GM23248 (cell line): ENCODE measurements around the gene PPP1R36. TPM values are rescaled to one million over a fixed set of nuclear protein-coding genes. Genes with fewer than 3 reads are reported as not detected.

Experiments
- DNase-seq: peaks from one replicate; pipeline ENCODE4 v3.0.0-alpha.2; 2015
- H2AFZ ChIP-seq: fragments of 200-600 bp; sonication (generic); 2 replicates; pipeline ENCODE4 v1.6.1; 2016; ENCODE audit warnings: antibody characterized with exemption
- H3F3A ChIP-seq: fragments of 200-600 bp; sonication (generic); 2 replicates; pipeline ENCODE4 v1.6.1; 2016; ENCODE audit warnings: mild to moderate bottlenecking, antibody characterized with exemption, mixed run types; ENCODE audit not compliant: insufficient read depth
- H3K27ac ChIP-seq: fragments of 200-600 bp; sonication (generic); 2 replicates; pipeline ENCODE4 v1.5.1; 2016; ENCODE audit warnings: mild to moderate bottlenecking
- H3K27me3 ChIP-seq: fragments of 200-600 bp; sonication (generic); replicated peaks from 2 replicates; pipeline ENCODE4 v1.6.1; 2016; ENCODE audit warnings: mild to moderate bottlenecking; ENCODE audit not compliant: insufficient read depth
- H3K36me3 ChIP-seq: fragments of 200-600 bp; sonication (generic); 2 replicates; pipeline ENCODE4 v1.6.1; 2016; ENCODE audit warnings: low read depth, mild to moderate bottlenecking
- H3K4me1 ChIP-seq: fragments of 200-600 bp; sonication (generic); 2 replicates; pipeline ENCODE4 v1.6.1; 2016; ENCODE audit warnings: mild to moderate bottlenecking; ENCODE audit not compliant: insufficient read depth
- H3K4me2 ChIP-seq: fragments of 200-600 bp; sonication (generic); one replicate; pipeline ENCODE4 v1.6.1; 2016; ENCODE audit warnings: mild to moderate bottlenecking; ENCODE audit not compliant: unreplicated experiment
- H3K4me3 ChIP-seq: fragments of 200-600 bp; sonication (generic); 2 replicates; pipeline ENCODE4 v1.5.1; 2016; ENCODE audit warnings: mild to moderate bottlenecking
- H3K79me2 ChIP-seq: fragments of 200-600 bp; sonication (generic); 2 replicates; pipeline ENCODE4 v1.6.1; 2016; ENCODE audit warnings: mild to moderate bottlenecking; ENCODE audit not compliant: insufficient read depth
- H3K9ac ChIP-seq: fragments of 200-600 bp; sonication (generic); 2 replicates; pipeline ENCODE4 v1.6.1; 2016; ENCODE audit warnings: mild to moderate bottlenecking
- H3K9me2 ChIP-seq: fragments of 200-600 bp; sonication (generic); 2 replicates; pipeline ENCODE4 v1.6.1; 2016; ENCODE audit warnings: mixed run types, mild to moderate bottlenecking, moderate library complexity; ENCODE audit not compliant: insufficient read depth
- H3K9me3 ChIP-seq: fragments of 200-600 bp; sonication (generic); one replicate; pipeline ENCODE4 v1.6.1; 2017; ENCODE audit warnings: low read depth
- H4K20me1 ChIP-seq: fragments of 200-600 bp; sonication (generic); 2 replicates; pipeline ENCODE4 v1.6.0; 2016; ENCODE audit not compliant: insufficient read depth
- EZH2 ChIP-seq: fragments of 200-600 bp; sonication (generic); IDR thresholded peaks from 2 replicates; pipeline ENCODE4 v1.6.1; 2018; ENCODE audit warnings: antibody characterized with exemption, mild to moderate bottlenecking; ENCODE audit not compliant: insufficient read depth, poor library complexity, severe bottlenecking
- EZH2phosphoT487 ChIP-seq: fragments of 200-600 bp; sonication (generic); IDR thresholded peaks from 2 replicates; pipeline ENCODE4 v1.6.1; 2018; ENCODE audit warnings: antibody characterized with exemption, moderate library complexity, mild to moderate bottlenecking, low read depth; ENCODE audit not compliant: insufficient read depth
- WGBS, 2 experiments: methylation state at CpG; one replicate each; pipeline ENCODE4 v1.1.6; 2015 to 2017; ENCODE audit warnings: low lambda C conversion rate in 2 of 2, low coverage in 1 of 2; ENCODE audit errors: missing lambda C conversion rate in 2 of 2; 5-methylcytosine and 5-hydroxymethylcytosine counted together
- in situ Hi-C: fragments of 300-500 bp; cut with MboI; formaldehyde crosslinking; loops from 2 replicates; pipeline ENCODE4 v1.15.0; 2020
- polyA plus RNA-seq: library from polyadenylated mRNA; unstranded; fragments of >200 nt; fragmentation: Nextera tagmentation; extraction: Ambion mirVana; gene quantifications from 2 replicates; pipeline ENCODE4 v1.2.1, GENCODE V29; 2016
- total RNA-seq: library from RNA; depleted of rRNA; stranded (reverse); fragments of >200 nt; shearing (Covaris generic); gene quantifications from 2 replicates; pipeline ENCODE4 v1.2.3, GENCODE V29; 2014

The PPP1R36 gene
- total and polyA plus RNA-seq, 2 experiments from 2014 or later = 1.6 to 2.0 TPM

DNA sequence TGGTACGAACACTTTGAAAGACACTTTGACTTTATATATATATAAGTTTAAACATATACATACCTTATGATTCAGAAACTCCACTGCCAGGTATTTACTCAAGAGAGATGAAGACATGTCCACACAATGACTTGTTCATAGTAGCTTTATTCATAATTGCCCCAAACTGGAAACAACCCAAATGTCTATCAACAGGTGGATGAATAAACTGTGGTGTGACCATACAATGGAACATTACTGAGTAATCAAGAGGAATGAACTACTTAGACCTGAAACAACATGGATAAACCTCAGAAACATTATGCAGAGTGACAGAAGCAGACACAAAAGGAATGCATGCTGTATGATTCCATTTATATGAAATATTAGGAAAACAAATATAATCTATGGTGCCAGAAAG, 71.1 kb downstream of the PPP1R36 start:
- Histone ChIP-seq H3K36me3 (no peaks in the 10 kb centered on the region), H3K4me1 (no peaks in the 10 kb centered on the region), H3F3A (no peaks in the 10 kb centered on the region), H3K9ac (no peak overlapping the region), H3K9me3 (no peaks in the 10 kb centered on the region), H3K27me3 (no peaks in the 10 kb centered on the region), H2AFZ (no peak overlapping the region), H3K9me2 (no peaks in the 10 kb centered on the region), H3K4me2 (no peak overlapping the region), H4K20me1 (no peaks in the 10 kb centered on the region), H3K27ac (no peak overlapping the region), H3K79me2 (no peaks in the 10 kb centered on the region), H3K4me3 (no peak overlapping the region)
- in situ Hi-C loops = no loop called here
- TF ChIP-seq EZH2phosphoT487 (no peak), EZH2 (no peak)
- no peak for DNase-seq
- WGBS, 2 experiments = 61 to 81% methylated on average over 1 of the region's 1 CpG

GRCh38 chr14:64623554-64624165, 73.9 kb downstream of the PPP1R36 start:
- no peaks in the 10 kb centered on the region for H3K36me3 ChIP-seq
- in situ Hi-C loops = no loop called here
- no peak overlapping the region for H3K27ac ChIP-seq
- no peaks in the 10 kb centered on the region for H3K9me3 ChIP-seq
- H3K9ac ChIP-seq = no peak overlapping the region
- H3K9me2 ChIP-seq = no peaks in the 10 kb centered on the region
- H3K4me1 ChIP-seq = peaks cover 5% of the 10 kb centered on the region
- no peaks in the 10 kb centered on the region for H4K20me1 ChIP-seq
- TF ChIP-seq EZH2 (no peak), EZH2phosphoT487 (no peak)
- no peak overlapping the region for H3K4me3 ChIP-seq
- H2AFZ ChIP-seq = no peak overlapping the region
- H3K4me2 ChIP-seq = no peak overlapping the region
- H3F3A ChIP-seq = peaks cover 5% of the 10 kb centered on the region
- DNase-seq = no peak
- H3K27me3 ChIP-seq = no peaks in the 10 kb centered on the region
- H3K79me2 ChIP-seq = no peaks in the 10 kb centered on the region
- 69% methylated on average over 7 of the region's 7 CpGs for WGBS, 2 experiments

GRCh38 chr14:64625386-64626232, 75.8 kb downstream of the PPP1R36 start:
- H3K36me3 ChIP-seq = no peaks in the 10 kb centered on the region
- H3K9me3 ChIP-seq = no peaks in the 10 kb centered on the region
- TF ChIP-seq EZH2 = no peak
- no peak for TF ChIP-seq EZH2phosphoT487
- no peak for DNase-seq
- WGBS, 2 experiments = 81 to 82% methylated on average over 15 of the region's 15 CpGs
- in situ Hi-C loops = no loop called here
- no peak overlapping the region for H2AFZ ChIP-seq
- no peak overlapping the region for H3K27ac ChIP-seq
- H4K20me1 ChIP-seq = no peaks in the 10 kb centered on the region
- H3K4me2 ChIP-seq = no peak overlapping the region
- no peak overlapping the region for H3K4me3 ChIP-seq
- H3K9me2 ChIP-seq = no peaks in the 10 kb centered on the region
- H3K4me1 ChIP-seq = peaks cover 17% of the 10 kb centered on the region
- H3K79me2 ChIP-seq = no peaks in the 10 kb centered on the region
- no peaks in the 10 kb centered on the region for H3K27me3 ChIP-seq
- H3K9ac ChIP-seq = no peak overlapping the region
- H3F3A ChIP-seq = peaks cover 14% of the 10 kb centered on the region

- WGBS, 2 experiments = 8 to 18% methylated on average over 7 of the region's 7 CpGs
- Histone ChIP-seq H3F3A (peaks cover 14% of the 10 kb centered on the region), H4K20me1 (no peaks in the 10 kb centered on the region), H3K9me3 (no peaks in the 10 kb centered on the region), H3K9me2 (no peaks in the 10 kb centered on the region), H3K27ac (peak overlapping the region; percentile 93), H3K4me1 (peaks cover 17% of the 10 kb centered on the region), H3K9ac (peak overlapping the region; percentile 83), H3K79me2 (no peaks in the 10 kb centered on the region), H3K27me3 (no peaks in the 10 kb centered on the region), H3K4me3 (no peak overlapping the region), H2AFZ (peak overlapping the region; percentile 73), H3K36me3 (no peaks in the 10 kb centered on the region), H3K4me2 (peak overlapping the region; percentile 32)
- in situ Hi-C loops = no loop called here
- no peak for TF ChIP-seq EZH2phosphoT487
- TF ChIP-seq EZH2 = no peak
- DNase-seq = peak; percentile 96
Observed at GRCh38 chr14:64628940-64629408, 79.2 kb downstream of the PPP1R36 start.
